GM04503 (cell line): Measurements from ENCODE around the gene FNBP1.
"Not testable (repeated sequence)": the region's sequence is repeated elsewhere in the genome, so short reads cannot be mapped to it uniquely, and the experiment has no call there.

Experiments
- DNase-seq: peaks from one replicate; pipeline ENCODE4 v3.0.0-alpha.2; 2012; ENCODE audit warnings: low read depth

The FNBP1 gene

DNA sequence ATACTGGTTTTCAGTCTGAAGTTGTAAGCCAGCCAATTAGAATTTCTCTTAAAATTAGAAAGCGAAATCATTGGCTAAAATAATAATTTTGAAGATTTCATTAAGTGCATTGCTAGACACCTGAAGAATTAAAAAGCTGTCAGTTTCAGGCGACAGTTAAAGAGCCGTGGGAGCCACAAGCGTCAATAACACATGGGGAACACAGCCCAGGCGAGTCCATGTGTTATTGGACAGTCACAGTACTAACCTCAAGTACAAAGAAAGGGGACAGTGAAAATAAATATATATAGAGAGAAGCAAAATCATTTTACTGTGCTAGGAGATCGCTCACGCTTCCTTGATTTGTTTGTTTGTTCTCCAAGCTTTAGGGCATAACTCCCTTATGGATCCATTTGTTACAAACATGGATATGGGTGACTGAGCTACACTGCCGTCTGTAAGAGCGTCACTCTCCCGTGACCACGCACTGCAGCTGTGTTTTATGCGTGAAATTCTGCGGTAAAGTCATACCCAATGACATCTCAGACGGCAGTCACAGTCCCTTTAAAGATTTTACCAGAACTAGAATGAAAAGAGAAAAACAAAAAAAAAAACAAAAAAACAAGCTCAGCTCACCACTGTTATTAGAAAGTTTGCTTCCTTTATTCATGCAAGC is 124.6 kb downstream of the FNBP1 start:
- DNase-seq = no peak

DNA sequence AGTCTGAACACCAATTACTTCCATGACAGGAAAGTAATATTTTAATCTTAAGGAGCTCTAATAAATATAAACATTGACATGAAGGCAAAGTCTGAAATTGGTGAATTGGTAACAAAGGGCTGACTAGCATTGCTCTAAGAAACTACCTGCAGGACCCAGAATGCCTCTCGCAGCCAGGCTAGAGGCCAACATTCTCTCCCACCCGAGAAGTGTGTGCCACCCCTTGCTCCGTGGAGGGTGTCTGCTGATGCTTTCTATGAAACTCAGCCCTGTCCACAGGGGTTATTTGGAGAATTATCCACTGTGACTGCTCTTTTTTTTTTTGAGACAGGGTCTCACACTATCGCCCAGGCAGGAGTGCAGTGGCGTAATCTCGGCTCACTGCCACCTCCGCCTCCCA is 126.3 kb downstream of the FNBP1 start:
- no peak for DNase-seq

DNA sequence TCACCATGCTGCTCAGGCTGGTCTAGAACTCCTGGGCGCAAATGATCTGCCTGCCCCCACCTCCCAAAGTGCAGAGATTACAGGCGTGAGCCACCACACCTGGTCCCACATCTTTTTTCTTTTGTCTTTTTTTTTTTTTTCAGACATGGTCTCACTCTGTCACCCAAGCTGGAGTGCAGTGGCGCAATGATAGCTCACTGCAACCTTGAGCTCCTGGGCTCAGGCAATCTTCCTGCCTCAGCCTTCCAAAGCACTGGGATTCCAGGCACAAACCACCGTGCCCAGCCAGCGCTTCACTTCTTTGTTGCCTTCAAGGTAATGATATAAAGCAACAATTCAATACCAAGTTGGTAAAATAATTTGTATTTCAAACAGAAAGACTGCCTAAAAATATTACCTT is 128.9 kb downstream of the FNBP1 start:
- DNase-seq = no peak

DNA sequence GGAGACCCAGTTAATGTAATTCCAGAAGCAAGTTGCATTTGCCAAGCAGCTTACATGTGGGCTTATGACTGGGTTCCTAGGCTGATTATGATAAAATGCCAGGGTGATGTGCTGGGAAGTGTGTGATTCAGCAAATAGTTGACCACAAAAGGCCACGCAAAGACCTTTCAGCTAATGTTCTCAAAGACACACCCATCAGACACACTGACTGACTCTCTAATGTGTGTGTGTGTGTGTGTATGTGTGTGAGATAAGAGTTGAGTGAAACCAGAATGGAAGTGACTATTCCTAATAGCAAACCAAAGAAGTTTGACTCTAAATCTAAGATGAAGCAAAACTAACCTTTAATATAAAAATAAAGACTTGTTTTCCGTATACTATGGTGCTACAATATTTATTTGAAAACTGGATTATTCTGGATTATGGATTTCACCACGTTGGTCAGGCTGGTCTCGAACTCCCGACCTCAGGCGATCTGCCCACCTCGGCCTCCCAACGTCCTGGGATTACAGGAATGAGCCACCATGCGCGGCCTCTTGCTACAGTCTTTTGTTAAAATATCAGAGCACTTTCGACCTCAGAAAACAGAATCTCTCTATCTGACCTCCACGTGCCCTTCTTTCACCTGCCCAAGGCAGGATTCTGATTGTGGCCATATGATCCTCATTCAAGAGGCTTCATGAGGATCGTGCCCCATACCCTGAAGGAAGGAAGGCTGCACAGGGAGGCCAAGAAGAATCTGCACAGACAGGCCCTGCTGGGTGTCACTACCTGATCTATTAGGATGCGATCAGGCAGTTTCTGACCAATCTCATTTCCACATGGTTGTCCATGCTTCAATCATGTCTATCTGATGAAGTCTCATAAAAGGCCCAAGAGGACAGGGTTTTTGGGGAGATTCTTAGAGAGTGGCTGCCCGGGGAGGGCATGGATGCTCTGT is 132.1 kb downstream of the FNBP1 start:
- peak; percentile 99 for DNase-seq

DNA sequence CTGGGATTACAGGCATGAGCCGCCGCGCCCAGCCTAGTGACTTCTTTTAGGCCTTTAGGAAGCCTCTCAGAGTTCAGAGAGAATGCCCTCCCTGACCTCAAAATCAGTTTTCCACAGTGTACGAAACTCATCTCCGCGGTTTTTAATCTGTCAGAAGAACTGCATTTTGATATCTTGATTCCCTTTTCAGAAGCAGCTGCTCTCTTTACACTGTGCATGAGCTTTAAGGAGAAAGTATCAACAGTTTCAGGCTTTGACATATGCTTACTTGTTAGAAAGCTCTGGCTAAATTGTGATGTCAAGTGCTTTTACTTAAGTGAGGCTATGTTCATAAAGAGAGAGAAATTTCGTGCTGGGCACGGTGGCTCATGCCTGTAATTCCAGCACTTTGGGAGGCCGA is 133.1 kb downstream of the FNBP1 start:
- DNase-seq = no peak

DNA sequence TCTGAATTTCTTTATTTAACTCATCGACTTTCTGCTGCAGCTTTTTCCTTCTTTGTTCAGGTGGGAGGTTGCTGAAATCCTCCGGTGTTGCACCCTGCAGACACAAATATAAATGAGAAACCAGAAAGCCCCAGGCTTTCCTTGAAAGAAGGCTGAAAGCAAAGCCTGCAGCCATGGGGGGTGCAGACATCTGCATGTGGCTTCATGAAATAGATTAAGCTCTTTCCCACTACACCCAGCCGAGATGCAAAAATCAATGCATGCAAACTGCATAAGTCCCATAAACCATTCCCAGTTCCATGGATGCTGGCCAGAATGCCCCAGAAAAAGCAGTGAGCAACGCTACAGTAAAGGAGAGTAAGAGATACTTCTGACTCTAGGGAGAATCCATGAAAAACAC is 134.1 kb downstream of the FNBP1 start:
- no peak for DNase-seq

DNA sequence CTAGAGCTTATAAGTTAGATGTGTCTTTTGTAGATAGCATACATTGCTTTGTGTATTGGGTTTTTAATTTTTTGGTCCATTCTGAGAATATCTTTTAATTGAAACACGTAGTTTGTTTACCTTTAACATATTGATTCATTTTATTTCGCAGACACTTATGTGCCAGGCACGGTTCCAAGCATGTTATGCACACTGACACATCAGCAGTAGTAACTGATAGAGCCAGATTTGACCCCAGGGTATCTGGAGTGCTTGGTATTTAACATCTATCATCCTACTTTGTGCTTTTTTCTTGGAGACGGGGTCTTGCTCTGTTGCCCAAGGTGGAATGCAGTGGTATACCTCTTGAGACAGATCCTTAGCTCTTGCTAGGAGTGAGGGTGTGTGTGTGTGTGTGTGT is 135.8 kb downstream of the FNBP1 start:
- DNase-seq = no peak

DNA sequence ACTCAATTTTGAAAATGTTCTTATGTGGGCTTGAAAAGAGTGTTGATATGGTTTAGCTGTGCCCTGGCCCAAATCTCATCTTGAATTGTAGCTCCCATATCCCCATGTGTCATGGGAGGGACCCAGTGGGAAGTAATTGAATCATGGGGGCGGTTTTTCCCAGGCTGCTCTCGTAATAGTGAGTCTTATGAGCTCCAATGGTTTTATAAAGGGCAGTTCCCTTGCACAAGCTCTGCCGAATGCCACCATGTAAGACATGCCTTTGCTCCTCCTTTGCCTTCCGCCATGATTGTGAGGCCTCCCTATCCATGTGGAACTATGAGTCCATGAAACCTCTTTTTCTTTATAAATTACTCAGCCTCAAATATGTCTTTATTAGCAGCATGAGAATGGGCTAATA is 136.7 kb downstream of the FNBP1 start:
- no peak for DNase-seq

DNA sequence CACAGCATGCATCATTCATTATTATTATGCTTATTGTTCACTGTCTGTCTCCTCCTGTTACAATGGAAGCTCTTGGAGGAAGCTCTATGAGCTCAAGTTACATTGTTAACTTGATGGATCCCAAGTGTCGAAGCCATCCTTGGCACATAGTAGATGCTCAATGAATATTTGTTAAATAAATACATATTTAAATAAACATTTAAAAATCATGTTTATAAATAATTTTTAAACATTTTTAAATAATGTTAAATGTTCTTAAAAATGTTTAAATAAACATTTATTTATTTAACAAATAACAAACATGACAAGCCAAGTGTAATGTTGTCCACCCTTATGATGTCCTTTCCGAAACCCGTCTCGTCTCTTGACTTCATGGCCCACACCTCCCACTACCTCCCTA is 138.3 kb downstream of the FNBP1 start:
- no peak for DNase-seq

DNA sequence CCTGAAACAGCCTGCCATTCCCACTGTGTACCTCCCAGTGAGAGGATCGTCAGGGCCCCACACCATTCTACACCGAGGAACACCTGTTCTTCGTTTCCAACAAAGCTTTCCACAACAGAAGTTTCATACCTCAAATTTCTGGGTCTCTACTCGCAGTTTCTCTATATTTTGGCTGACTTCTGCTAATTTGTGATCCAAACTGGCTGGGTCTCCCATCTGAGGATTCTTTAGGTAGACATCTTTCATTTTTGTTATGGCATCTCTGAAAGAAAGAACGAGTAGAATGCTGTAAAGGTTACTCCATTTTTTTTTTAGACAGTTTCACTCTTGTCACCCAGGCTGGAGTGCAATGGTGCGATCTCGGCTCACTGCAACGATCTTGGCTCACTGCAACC is 140.3 kb downstream of the FNBP1 start:
- DNase-seq = no peak

DNA sequence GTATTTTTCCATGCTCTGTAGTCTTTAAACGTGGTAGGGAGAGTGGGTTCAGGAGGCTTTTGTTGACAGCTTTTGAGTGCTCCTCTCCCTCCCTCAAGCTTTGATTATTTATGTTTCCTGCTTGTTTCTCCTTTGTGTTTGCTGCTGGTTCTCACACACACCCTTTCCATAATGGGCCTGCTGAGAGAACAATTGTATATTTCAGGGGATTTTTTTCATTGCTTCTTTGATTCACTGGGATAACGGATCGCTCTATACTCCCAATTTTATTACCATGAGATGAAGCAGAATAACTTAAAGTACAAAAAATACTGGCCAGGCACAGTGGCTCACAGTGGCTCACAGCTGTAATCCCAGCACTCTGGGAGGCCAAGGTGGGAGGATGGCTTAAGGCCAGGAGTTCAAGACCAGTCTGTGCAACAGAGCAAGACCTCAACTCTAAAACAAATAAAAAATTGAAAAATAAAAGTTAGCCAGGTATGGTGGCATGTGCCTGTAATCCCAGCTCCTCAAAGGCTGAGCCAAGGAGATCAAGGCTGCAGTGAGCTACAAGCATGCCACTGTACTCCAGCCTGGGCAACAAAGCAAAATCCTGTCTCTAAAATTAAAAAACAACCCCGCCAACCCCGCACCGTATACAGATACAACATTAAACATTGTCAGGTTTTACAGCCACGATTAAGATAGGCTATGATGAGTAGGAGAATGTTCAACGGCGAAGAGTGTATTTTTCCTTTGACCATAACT is 140.8 kb downstream of the FNBP1 start:
- no peak for DNase-seq

DNA sequence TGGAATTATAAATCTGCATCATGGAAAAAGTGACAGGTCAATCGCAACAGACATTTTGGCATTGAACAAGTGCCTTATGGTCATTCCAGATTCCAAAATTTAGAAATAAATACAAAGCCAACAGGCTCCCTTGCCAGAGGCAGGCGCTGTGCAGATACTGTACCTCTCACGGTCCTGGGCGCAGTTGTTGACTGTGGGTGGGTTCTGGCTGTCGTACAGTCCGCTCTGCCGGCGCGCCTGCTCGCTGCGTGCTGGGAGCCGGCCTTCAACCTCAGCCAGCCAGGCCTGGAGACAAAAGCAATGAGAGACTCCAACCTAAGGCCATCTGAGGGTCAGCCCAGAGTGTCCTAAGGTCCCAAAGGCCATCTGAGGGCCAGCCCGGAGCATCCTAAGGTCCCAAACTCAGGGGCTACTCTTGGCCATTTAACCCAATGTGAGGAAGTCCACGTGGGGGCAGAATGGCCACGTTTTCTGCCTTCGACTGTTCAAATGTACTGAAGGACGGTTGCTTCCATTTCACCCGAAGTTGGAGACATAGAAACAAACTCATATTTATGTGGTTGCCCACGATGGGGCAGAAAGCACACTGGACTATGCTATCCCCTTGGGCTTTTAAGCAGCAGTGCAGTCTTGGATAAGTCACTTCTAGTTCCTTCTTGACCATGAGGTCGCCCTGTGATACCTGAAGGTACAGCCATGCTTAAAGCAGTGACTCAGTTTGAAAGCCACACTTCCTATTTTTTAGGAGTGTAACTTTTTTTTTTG is 142.5 kb downstream of the FNBP1 start:
- no peak for DNase-seq

DNA sequence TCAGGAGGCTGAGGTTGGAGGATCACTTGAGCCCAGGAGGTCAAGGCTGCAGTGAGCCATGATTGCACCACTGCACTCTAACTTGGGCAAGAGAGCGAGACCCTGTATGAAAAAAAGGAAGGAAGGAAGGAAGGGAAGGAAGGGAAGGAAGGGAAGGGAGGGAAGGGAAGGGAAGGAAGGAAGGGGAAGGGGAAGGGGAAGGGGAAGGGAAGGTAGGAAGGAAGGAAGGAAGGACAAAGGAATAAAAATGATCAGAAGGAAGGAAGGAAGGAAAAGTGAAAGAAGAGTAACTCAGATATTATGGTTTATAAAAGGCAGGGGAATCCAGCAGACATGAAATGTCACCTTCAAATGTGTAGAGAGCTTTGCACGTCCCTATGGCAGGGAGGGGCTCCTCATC is 143.4 kb downstream of the FNBP1 start:
- no peak for DNase-seq

DNA sequence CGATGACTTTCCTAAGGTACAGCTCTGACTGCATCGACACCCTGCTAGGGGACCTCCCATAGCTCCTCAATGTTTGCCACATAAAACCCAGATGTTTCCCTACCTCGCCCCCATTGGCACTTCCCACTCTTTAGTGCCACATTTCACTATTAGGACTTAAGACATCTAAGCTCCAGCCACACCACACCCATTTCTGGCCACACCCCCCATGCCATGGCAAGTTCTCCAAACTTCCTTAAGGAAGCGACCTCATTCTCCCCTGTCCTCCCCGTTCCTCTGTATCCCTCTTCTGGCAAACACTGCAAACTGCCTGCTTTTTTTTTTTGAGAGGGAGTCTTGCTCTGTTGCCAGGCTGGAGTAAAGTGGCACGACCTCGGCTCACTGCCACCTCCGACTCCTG is 144.8 kb downstream of the FNBP1 start:
- no peak for DNase-seq

DNA sequence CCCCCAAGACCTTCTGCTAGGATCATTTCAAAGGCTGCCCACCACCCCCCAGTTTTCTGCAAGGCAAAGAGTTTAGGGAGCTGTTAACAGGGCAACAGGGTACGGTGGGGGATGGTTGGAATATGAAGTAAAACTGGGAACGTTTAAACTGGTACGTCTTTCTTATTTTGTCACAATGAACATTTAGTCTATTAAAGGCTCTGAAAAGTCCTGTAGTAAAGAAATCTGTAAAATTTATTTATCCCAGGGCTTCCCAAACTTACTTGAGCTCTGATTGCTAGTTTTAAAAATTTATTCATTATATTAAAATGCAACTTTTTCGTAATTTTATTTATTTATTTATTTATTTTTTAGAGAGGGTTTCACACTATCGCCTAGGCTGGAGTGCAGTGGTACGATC is 145.7 kb downstream of the FNBP1 start:
- no peak for DNase-seq

DNA sequence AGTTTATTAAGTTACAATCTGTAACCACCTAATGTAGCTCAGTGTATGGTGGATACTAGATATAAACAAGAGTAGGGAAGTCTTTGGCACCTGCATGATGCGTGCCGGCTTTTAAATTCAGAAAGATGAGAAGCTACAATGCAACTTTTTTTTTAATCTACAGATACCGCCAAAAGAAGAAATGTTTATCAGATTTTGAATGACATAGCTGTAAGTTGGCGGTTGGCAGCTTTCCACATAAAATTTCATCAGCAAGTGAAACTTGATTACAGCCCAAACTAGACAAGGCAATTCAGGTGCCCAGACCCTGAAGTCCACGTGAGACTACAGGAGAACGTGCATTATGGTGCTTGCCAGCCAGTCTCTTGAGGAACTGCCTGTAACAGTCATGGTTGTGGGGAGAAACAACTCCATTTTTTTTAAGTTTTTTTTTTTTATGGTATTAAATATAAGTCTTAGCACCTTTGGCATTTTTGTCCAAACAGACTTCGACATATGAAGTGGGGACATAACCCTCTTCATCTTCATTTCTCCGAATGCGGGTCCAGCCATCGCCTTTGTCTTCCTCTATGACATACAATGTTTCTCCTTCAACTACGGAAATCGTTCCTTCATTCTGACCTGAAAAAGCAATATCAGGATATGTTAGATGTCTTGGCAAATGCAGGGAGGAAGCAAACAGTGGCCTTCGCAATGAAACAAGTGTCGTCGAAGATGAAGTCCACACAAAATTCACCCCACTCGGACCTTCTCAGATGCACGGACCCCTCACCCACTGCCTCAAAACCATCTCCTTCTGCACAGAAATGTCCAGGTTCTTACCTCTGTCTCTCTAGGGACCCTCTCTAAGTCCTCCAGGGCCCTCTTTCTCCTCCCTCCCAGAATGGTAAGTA is 147.4 kb downstream of the FNBP1 start:
- no peak for DNase-seq

DNA sequence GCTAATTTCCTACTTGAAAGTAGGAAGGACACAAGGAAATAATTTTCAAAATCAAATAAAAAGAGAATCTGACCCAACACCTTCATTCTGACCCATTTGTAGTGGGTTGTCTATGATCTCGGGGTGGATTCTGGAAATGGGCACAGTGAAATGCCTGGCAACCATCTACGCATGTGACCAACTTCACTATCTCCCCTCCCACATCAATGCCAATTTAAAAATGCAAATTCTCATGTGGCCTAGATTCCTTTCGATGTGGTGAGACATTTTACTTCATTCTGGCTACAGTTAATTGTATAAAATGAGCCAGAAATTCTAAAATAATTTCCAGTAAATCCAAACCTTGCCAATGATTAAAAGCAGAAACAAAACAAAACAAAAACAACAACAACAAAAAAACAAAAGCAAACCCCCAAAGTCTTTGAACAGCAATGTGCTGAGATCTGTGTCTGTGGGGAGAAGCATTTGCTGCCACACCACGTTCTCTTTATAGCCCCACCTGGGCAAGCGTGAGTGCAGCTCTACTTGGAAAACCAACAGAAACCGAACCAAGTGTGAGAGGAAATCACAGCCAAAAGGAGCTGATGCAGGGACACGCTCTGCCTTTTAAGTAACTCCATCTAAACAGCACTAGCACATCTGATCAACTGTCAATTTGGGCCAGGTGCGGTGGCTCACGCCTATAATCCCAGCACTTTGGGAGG is 148.7 kb downstream of the FNBP1 start:
- no peak for DNase-seq

DNA sequence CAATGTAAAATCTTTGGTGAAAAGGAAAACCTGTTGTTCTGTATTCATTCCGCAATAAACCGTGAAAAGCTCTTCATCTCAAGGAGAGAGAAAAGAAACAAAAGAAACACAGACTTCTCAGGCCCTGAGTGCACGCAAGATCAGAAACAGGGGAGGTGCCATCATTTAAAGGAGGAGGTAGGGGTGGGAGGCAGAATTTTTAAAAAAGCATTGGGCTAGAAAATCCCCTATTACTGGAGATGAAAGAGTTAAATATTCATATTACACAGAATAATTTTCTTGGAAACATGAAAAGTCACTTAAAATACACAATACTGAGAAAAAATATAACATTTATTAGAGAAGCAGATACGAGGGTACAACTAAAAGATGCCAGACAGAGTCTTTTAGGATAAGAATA is 151.4 kb downstream of the FNBP1 start:
- no peak for DNase-seq

DNA sequence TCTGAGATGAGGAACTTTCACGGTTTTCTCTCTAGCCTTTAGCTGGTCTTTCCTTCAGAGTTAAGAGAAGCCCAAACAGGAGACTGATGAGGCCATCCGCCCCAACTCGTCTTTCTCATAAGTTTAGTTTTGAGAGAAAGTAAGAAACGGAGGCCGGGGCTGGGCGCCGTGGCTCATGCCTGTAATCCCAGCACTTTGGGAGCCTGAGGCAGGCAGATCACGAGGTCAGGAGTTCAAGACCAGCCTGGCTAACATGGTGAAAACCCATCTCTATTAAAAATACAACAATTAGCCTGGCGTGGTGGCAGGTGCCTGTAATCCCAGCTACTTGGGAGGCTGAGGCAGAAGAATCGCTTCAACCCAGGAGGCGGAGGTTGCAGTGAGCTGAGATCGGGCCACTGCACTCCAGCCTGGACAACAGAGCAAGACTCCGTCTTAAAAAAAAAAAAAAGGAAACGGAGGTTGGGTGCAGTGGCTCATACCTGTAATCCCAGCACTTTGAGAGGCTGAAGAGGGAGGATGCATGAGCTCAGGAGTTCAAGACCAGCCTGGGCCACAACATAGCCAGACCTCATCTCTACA is 152.2 kb downstream of the FNBP1 start:
- DNase-seq = not testable (repeated sequence)
